ENCODE results near the gene BCAR3.

Gene BCAR3

DNA sequence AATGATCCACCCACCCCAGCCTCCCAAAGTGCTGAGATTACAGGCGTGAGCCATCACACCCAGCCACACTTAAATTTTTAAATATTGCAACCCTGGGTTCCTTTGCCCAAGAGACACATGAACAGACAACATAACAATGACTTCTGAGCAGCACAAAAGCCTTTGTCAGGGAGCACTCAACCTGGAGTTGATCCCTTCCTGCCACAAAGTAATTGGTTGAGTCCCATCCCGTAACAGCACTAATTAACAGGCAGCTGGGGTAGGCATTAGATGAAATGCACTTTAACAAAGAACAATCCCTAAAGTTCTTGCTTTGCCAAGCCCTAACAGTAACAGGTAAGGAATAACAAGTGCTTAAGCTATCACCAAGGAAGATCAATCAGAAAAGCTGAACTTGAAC is 5.9 kb upstream of the BCAR3 start:
- Histone ChIP-seq H4K91ac (ENCODE audit: low read depth, low read length, poor library complexity) (no peak overlapping the region), H3K4ac (ENCODE audit: low read length) (no peak overlapping the region), H2BK12ac (ENCODE audit: low read length) (no peak overlapping the region), H3K14ac (ENCODE audit: low read length) (no peak overlapping the region), H3K4me3 (ENCODE audit: low read length in 2 of 2) (no peak overlapping the region), H3K4me1 (ENCODE audit: control insufficient read depth in 2 of 2, insufficient read depth in 1 of 2, low read depth in 1 of 2, low read length in 2 of 2) (peaks cover 15 to 19% of the 10 kb centered on the region in 2 donors), H2BK120ac (ENCODE audit: low read depth, low read length) (no peak overlapping the region), H4K8ac (ENCODE audit: low read depth, low read length) (no peak overlapping the region), H3K23ac (ENCODE audit: low read depth, low read length, poor library complexity) (no peak overlapping the region), H2AFZ (ENCODE audit: low read length) (no peak overlapping the region), H3K27ac (replicated peaks; ENCODE audit: low read length) (no peak overlapping the region), H2AK5ac (ENCODE audit: low read depth, low read length) (no peak overlapping the region), H3K36me3 (replicated peaks in 1 of 2; ENCODE audit: control insufficient read depth in 2 of 2, insufficient read depth in 2 of 2, low read length in 2 of 2) (no peaks in the 10 kb centered on the region), H2BK5ac (ENCODE audit: low read length) (no peak overlapping the region), H3K9ac (ENCODE audit: low read depth, low read length, poor library complexity) (no peak overlapping the region), H3K4me2 (ENCODE audit: insufficient read depth, low read length, poor library complexity, severe bottlenecking) (no peak overlapping the region), H3K27me3 (ENCODE audit: control insufficient read depth in 3 of 3, insufficient read depth in 3 of 3, low read depth in 1 of 3, low read length in 3 of 3) (no peaks in the 10 kb centered on the region), H3K79me1 (ENCODE audit: low read depth, low read length) (no peaks in the 10 kb centered on the region), H3K9me3 (replicated peaks in 1 of 2; ENCODE audit: control insufficient read depth in 2 of 2, insufficient read depth in 1 of 2, low read depth in 1 of 2, low read length in 2 of 2) (no peaks in the 10 kb centered on the region), H2BK15ac (ENCODE audit: low read length) (no peak overlapping the region), H3K18ac (ENCODE audit: low read length) (no peak overlapping the region)
- no CpG with 5 or more reads among the region's 2 CpGs for WGBS, 2 donors (ENCODE audit: extremely low coverage in 2 of 2, insufficient read length in 2 of 2, insufficient replicate concordance in 1 of 2)
- peak; percentile 18 for DNase-seq (ENCODE audit: low spot score)

GRCh38 chr1:93686504-93687250 is 5.0 kb upstream of the BCAR3 start:
- no peak overlapping the region for H3K4me3 ChIP-seq (ENCODE audit: low read length in 2 of 2)
- H3K36me3 ChIP-seq (replicated peaks in 1 of 2; ENCODE audit: control insufficient read depth in 2 of 2, insufficient read depth in 2 of 2, low read length in 2 of 2), result no peaks in the 10 kb centered on the region
- no peak overlapping the region for H3K27ac ChIP-seq (replicated peaks; ENCODE audit: low read length)
- H3K18ac ChIP-seq (ENCODE audit: low read length), result peak overlapping the region; percentile 41
- no peak for DNase-seq (ENCODE audit: low spot score)
- H3K4me1 ChIP-seq (ENCODE audit: control insufficient read depth in 2 of 2, insufficient read depth in 1 of 2, low read depth in 1 of 2, low read length in 2 of 2), result peaks cover 16 to 17% of the 10 kb centered on the region in 2 donors
- no peak overlapping the region for H3K4me2 ChIP-seq (ENCODE audit: insufficient read depth, low read length, poor library complexity, severe bottlenecking)
- WGBS, 2 donors (ENCODE audit: extremely low coverage in 2 of 2, insufficient read length in 2 of 2, insufficient replicate concordance in 1 of 2), result no CpG with 5 or more reads among the region's 3 CpGs
- H3K27me3 ChIP-seq (ENCODE audit: control insufficient read depth in 3 of 3, insufficient read depth in 3 of 3, low read depth in 1 of 3, low read length in 3 of 3), result no peaks in the 10 kb centered on the region
- no peak overlapping the region for H3K4ac ChIP-seq (ENCODE audit: low read length)
- no peak overlapping the region for H2AFZ ChIP-seq (ENCODE audit: low read length)
- H2BK5ac ChIP-seq (ENCODE audit: low read length), result no peak overlapping the region
- H3K9ac ChIP-seq (ENCODE audit: low read depth, low read length, poor library complexity), result no peak overlapping the region
- no peak overlapping the region for H4K91ac ChIP-seq (ENCODE audit: low read depth, low read length, poor library complexity)
- H2BK15ac ChIP-seq (ENCODE audit: low read length), result no peak overlapping the region
- no peaks in the 10 kb centered on the region for H3K79me1 ChIP-seq (ENCODE audit: low read depth, low read length)
- H3K9me3 ChIP-seq (replicated peaks in 1 of 2; ENCODE audit: control insufficient read depth in 2 of 2, insufficient read depth in 1 of 2, low read depth in 1 of 2, low read length in 2 of 2), result no peaks in the 10 kb centered on the region
- no peak overlapping the region for H3K23ac ChIP-seq (ENCODE audit: low read depth, low read length, poor library complexity)
- H2BK12ac ChIP-seq (ENCODE audit: low read length), result no peak overlapping the region
- no peak overlapping the region for H2BK120ac ChIP-seq (ENCODE audit: low read depth, low read length)
- no peak overlapping the region for H3K14ac ChIP-seq (ENCODE audit: low read length)
- no peak overlapping the region for H4K8ac ChIP-seq (ENCODE audit: low read depth, low read length)
- no peak overlapping the region for H2AK5ac ChIP-seq (ENCODE audit: low read depth, low read length)

DNA sequence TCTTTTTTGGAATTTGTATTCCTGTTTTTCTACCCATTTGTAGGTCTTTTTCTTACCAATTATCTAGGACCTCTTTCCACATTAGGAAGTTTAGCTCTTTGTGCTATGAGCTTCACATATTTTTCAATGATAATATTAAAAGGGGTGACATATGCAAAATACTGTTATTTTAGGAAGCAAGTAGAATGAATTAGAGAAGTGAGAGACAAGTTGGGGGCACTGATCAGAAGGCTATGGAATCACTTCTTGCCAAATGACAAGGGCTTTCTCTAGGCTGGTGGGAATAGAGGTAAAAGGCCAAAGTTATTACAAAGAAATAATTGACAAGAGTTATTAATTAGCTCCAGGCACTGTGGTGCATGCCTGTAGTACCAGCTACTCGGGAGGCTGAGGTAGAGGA is 4.3 kb upstream of the BCAR3 start:
- Histone ChIP-seq H3K4me3 (ENCODE audit: low read length in 2 of 2) (no peak overlapping the region), H4K91ac (ENCODE audit: low read depth, low read length, poor library complexity) (no peak overlapping the region), H3K4ac (ENCODE audit: low read length) (no peak overlapping the region), H3K79me1 (ENCODE audit: low read depth, low read length) (no peaks in the 10 kb centered on the region), H2BK5ac (ENCODE audit: low read length) (no peak overlapping the region), H2BK120ac (ENCODE audit: low read depth, low read length) (no peak overlapping the region), H3K27ac (replicated peaks; ENCODE audit: low read length) (no peak overlapping the region), H3K23ac (ENCODE audit: low read depth, low read length, poor library complexity) (no peak overlapping the region), H3K36me3 (replicated peaks in 1 of 2; ENCODE audit: control insufficient read depth in 2 of 2, insufficient read depth in 2 of 2, low read length in 2 of 2) (no peaks in the 10 kb centered on the region), H2AK5ac (ENCODE audit: low read depth, low read length) (no peak overlapping the region), H3K27me3 (ENCODE audit: control insufficient read depth in 3 of 3, insufficient read depth in 3 of 3, low read depth in 1 of 3, low read length in 3 of 3) (no peaks in the 10 kb centered on the region), H3K18ac (ENCODE audit: low read length) (no peak overlapping the region), H2BK12ac (ENCODE audit: low read length) (no peak overlapping the region), H4K8ac (ENCODE audit: low read depth, low read length) (no peak overlapping the region), H2BK15ac (ENCODE audit: low read length) (no peak overlapping the region), H2AFZ (ENCODE audit: low read length) (no peak overlapping the region), H3K9me3 (replicated peaks in 1 of 2; ENCODE audit: control insufficient read depth in 2 of 2, insufficient read depth in 1 of 2, low read depth in 1 of 2, low read length in 2 of 2) (no peaks in the 10 kb centered on the region), H3K4me2 (ENCODE audit: insufficient read depth, low read length, poor library complexity, severe bottlenecking) (no peak overlapping the region), H3K14ac (ENCODE audit: low read length) (no peak overlapping the region), H3K9ac (ENCODE audit: low read depth, low read length, poor library complexity) (no peak overlapping the region), H3K4me1 (ENCODE audit: control insufficient read depth in 2 of 2, insufficient read depth in 1 of 2, low read depth in 1 of 2, low read length in 2 of 2) (peaks cover 10 to 11% of the 10 kb centered on the region in 2 donors)
- WGBS, 2 donors (ENCODE audit: extremely low coverage in 2 of 2, insufficient read length in 2 of 2, insufficient replicate concordance in 1 of 2), result no CpG with 5 or more reads among the region's 1 CpG
- DNase-seq (ENCODE audit: low spot score), result no peak

- H3K9me3 ChIP-seq (replicated peaks in 1 of 2; ENCODE audit: control insufficient read depth in 2 of 2, insufficient read depth in 1 of 2, low read depth in 1 of 2, low read length in 2 of 2), result no peaks in the 10 kb centered on the region
- no peak overlapping the region for H3K9ac ChIP-seq (ENCODE audit: low read depth, low read length, poor library complexity)
- H3K4me2 ChIP-seq (ENCODE audit: insufficient read depth, low read length, poor library complexity, severe bottlenecking), result no peak overlapping the region
- H2BK120ac ChIP-seq (ENCODE audit: low read depth, low read length), result no peak overlapping the region
- peaks cover 2% of the 10 kb centered on the region for H3K79me1 ChIP-seq (ENCODE audit: low read depth, low read length)
- no peak overlapping the region for H2BK5ac ChIP-seq (ENCODE audit: low read length)
- H3K27me3 ChIP-seq (ENCODE audit: control insufficient read depth in 3 of 3, insufficient read depth in 3 of 3, low read depth in 1 of 3, low read length in 3 of 3), result no peaks in the 10 kb centered on the region
- no peak overlapping the region for H3K14ac ChIP-seq (ENCODE audit: low read length)
- no peak overlapping the region for H3K18ac ChIP-seq (ENCODE audit: low read length)
- no peak overlapping the region for H3K27ac ChIP-seq (replicated peaks; ENCODE audit: low read length)
- no peak overlapping the region for H2BK15ac ChIP-seq (ENCODE audit: low read length)
- H3K4me3 ChIP-seq (ENCODE audit: low read length in 2 of 2), result no peak overlapping the region
- no peak overlapping the region for H4K8ac ChIP-seq (ENCODE audit: low read depth, low read length)
- no peak overlapping the region for H2AK5ac ChIP-seq (ENCODE audit: low read depth, low read length)
- H3K4me1 ChIP-seq (ENCODE audit: control insufficient read depth in 2 of 2, insufficient read depth in 1 of 2, low read depth in 1 of 2, low read length in 2 of 2), result peaks cover 17% of the 10 kb centered on the region in 2 donors
- no peak overlapping the region for H2BK12ac ChIP-seq (ENCODE audit: low read length)
- H3K36me3 ChIP-seq (replicated peaks in 1 of 2; ENCODE audit: control insufficient read depth in 2 of 2, insufficient read depth in 2 of 2, low read length in 2 of 2), result peaks cover 0 to 14% of the 10 kb centered on the region in 2 donors
- DNase-seq (ENCODE audit: low spot score), result no peak
- no peak overlapping the region for H3K23ac ChIP-seq (ENCODE audit: low read depth, low read length, poor library complexity)
- H3K4ac ChIP-seq (ENCODE audit: low read length), result no peak overlapping the region
- no CpG with 5 or more reads among the region's 2 CpGs for WGBS, 2 donors (ENCODE audit: extremely low coverage in 2 of 2, insufficient read length in 2 of 2, insufficient replicate concordance in 1 of 2)
- H4K91ac ChIP-seq (ENCODE audit: low read depth, low read length, poor library complexity), result no peak overlapping the region
- no peak overlapping the region for H2AFZ ChIP-seq (ENCODE audit: low read length)
These were observed 1.6 kb upstream of the BCAR3 start for GRCh38 chr1:93683234-93683633.
